HepG2 (cell line): ENCODE data around the gene CERS1. TPM values are rescaled to one million over a fixed set of nuclear protein-coding genes. Genes with fewer than 3 reads are reported as not detected.

Experiments
- DRAP1 ChIP-seq: IDR thresholded peaks from 2 replicates; pipeline ENCODE4 v1.6.1; 2016; ENCODE audit warnings: missing genetic modification reagents, missing compliant biosample characterization
- ELF3 ChIP-seq: IDR thresholded peaks from 2 replicates; pipeline ENCODE4 v1.6.1; 2016; ENCODE audit warnings: missing genetic modification reagents, missing compliant biosample characterization
- ELK4 ChIP-seq: sonication (generic); formaldehyde crosslinking; IDR thresholded peaks from 2 replicates; pipeline ENCODE4 v1.9.0; 2021; ENCODE audit warnings: missing genetic modification reagents, borderline replicate concordance
- ERF ChIP-seq: IDR thresholded peaks from 2 replicates; pipeline ENCODE4 v1.6.1; 2018; ENCODE audit warnings: missing biosample characterization, missing genetic modification reagents
- HNRNPLL ChIP-seq: fragments of 200-400 bp; formaldehyde crosslinking; IDR thresholded peaks from 2 replicates; pipeline ENCODE4 v1.6.1; 2017; ENCODE audit warnings: mild to moderate bottlenecking, low read depth, low read length; ENCODE audit not compliant: poor library complexity, severe bottlenecking
- HOXA9 ChIP-seq: sonication (generic); formaldehyde crosslinking; IDR thresholded peaks from 2 replicates; pipeline ENCODE4 v1.8.1; 2022; ENCODE audit warnings: missing genetic modification reagents, mild to moderate bottlenecking, moderate library complexity, borderline replicate concordance
- KAT2B ChIP-seq: fragments of 150-350 bp; IDR thresholded peaks from 2 replicates; pipeline ENCODE4 v1.6.1; 2014; ENCODE audit warnings: low read depth, low read length, borderline replicate concordance
- MTERF4 ChIP-seq: sonication (generic); formaldehyde crosslinking; IDR thresholded peaks from 2 replicates; pipeline ENCODE4 v1.8.0; 2023; ENCODE audit warnings: mild to moderate bottlenecking, missing genetic modification reagents
- MXI1 ChIP-seq: IDR thresholded peaks from 3 replicates; pipeline ENCODE4 v1.6.1; 2012; ENCODE audit warnings: low read depth, low read length, inconsistent platforms, borderline replicate concordance
- RBM22 ChIP-seq: fragments of 200-400 bp; formaldehyde crosslinking; optimal IDR thresholded peaks from 2 replicates; pipeline ENCODE3; 2017; ENCODE audit warnings: mild to moderate bottlenecking, low read length, moderate library complexity
- RFX5 ChIP-seq: IDR thresholded peaks from 2 replicates; pipeline ENCODE4 v1.6.1; 2011; ENCODE audit warnings: low read depth, low read length, improper control_type of control experiment
- SP1 ChIP-seq, 2 experiments: fragments of 450-650 bp in 1 of 2; sonication (generic) in 1 of 2; formaldehyde crosslinking in 1 of 2; IDR thresholded peaks; 2 replicates each; pipeline versions ENCODE4 v1.4.0 to v1.6.1; 2016 to 2020; ENCODE audit warnings: missing genetic modification reagents in 1 of 2
- ZBTB38 ChIP-seq: sonication (generic); formaldehyde crosslinking; IDR thresholded peaks from 2 replicates; pipeline ENCODE4 v1.5.1; 2020; ENCODE audit warnings: mild to moderate bottlenecking, missing genetic modification reagents
- ZFP36 ChIP-seq: fragments of 150-350 bp; IDR thresholded peaks from 2 replicates; pipeline ENCODE4 v1.6.1; 2018; ENCODE audit warnings: borderline replicate concordance, low read length, low read depth; ENCODE audit not compliant: partially characterized antibody
- ZNF136 ChIP-seq: sonication (generic); formaldehyde crosslinking; IDR thresholded peaks from 2 replicates; pipeline ENCODE4 v1.8.1; 2022; ENCODE audit warnings: low read depth, mild to moderate bottlenecking, moderate library complexity, missing genetic modification reagents
- ZNF331 ChIP-seq: sonication (generic); formaldehyde crosslinking; IDR thresholded peaks from 2 replicates; pipeline ENCODE4 v1.4.0; 2020; ENCODE audit warnings: missing genetic modification reagents
- ZNF446 ChIP-seq: sonication (generic); formaldehyde crosslinking; IDR thresholded peaks from 2 replicates; pipeline ENCODE4 v1.5.0; 2020; ENCODE audit warnings: mild to moderate bottlenecking, missing genetic modification reagents
- ZNF597 ChIP-seq: sonication (generic); formaldehyde crosslinking; IDR thresholded peaks from 2 replicates; pipeline ENCODE4 v1.5.0; 2020; ENCODE audit warnings: missing genetic modification reagents
- ZSCAN25 ChIP-seq: sonication (generic); formaldehyde crosslinking; IDR thresholded peaks from 2 replicates; pipeline ENCODE4 v1.8.0; 2022; ENCODE audit warnings: mild to moderate bottlenecking, missing genetic modification reagents
- polyA plus RNA-seq, 8 experiments: library from polyadenylated mRNA; depleted of rRNA in 3 of 8; stranded (reverse) in 7 of 8; unstranded in 1 of 8; fragments of >200 nt; fragmentation: Illumina TruSeq in 4 of 8; extraction: Trizol in 4 of 8; gene quantifications; 2 replicates each; pipeline versions ENCODE4 v1.2.1 to v1.2.3, GENCODE V29; 2011 to 2016; ENCODE audit warnings: low read depth in 4 of 8, missing spikeins in 1 of 8, mixed read lengths in 1 of 8; ENCODE audit not compliant: insufficient read depth in 1 of 8
- total RNA-seq, 5 experiments: library from RNA; depleted of rRNA; stranded (reverse); fragments of >200 nt; fragmentation: Illumina TruSeq; extraction: Trizol; gene quantifications; 2 replicates each; pipeline ENCODE4 v1.2.3, GENCODE V29; 2016; ENCODE audit warnings: low read depth in 1 of 5
- TF ChIP-seq, protein P1 (sequence below): sonication (generic); formaldehyde crosslinking; IDR thresholded peaks from 2 replicates; pipeline ENCODE4 v1.8.1; 2023; ENCODE audit warnings: mild to moderate bottlenecking, missing genetic modification reagents, borderline replicate concordance
- TF ChIP-seq, protein P2 (sequence below): sonication (generic); formaldehyde crosslinking; IDR thresholded peaks from 2 replicates; pipeline ENCODE4 v1.4.0; 2020; ENCODE audit warnings: missing genetic modification reagents
- TF ChIP-seq, protein P3 (sequence below): sonication (generic); formaldehyde crosslinking; IDR thresholded peaks from 2 replicates; pipeline ENCODE4 v1.4.0; 2020; ENCODE audit warnings: missing genetic modification reagents

The CERS1 gene
- total and polyA plus RNA-seq, 2 of the 13 experiments (the other 11 are each of a cell fraction or from before 2014, with no cell fraction given) = 4.6 to 9.8 TPM

DNA sequence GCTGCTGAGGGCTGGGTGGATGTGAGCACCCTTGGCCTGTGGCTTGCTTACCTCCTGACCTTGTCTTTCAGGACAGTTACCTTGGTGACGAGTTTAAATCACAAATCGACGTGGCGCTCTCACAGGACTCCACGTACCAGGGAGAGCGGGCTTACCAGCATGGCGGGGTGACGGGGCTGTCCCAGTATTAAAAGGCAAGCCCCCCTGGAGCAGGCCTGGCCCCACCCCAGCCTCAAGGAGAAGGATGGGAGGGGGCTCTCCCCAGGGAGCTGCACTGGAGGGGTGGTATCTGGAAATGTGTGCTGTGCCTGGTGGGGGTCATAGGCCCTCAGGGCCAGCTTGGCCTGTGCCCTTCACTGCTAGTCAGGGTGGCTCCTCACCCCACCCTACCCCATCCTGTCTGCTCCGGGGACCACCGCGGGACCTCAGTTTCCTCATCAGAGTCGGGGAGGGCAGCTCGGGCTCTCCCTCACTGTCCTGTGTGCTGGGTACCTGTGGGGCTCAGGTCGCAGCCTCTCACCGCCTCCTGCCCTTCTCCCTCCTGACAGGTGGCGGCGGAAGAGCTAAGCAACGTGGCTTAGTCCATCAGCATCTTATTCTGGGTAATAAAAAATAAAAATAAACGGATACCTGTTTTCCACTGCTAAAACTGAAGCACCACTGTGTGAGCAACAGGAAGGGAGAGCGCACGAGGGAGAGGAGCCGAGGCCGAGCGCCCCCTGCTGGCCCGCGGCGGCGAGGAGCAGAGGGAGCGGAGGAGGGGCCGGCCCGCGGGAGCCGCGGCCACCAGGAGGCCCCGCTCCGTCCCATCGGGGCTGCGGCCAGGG lies 29.8 kb downstream of the CERS1 start (continued):
- TF ChIP-seq MXI1 = no peak; the same call in 2 of the 3 replicates
- no peak for TF ChIP-seq ZNF136 (CRISPR knock-in tag)
- no peak for TF ChIP-seq RFX5
- no peak for TF ChIP-seq ZNF597 (CRISPR knock-in tag)
- TF ChIP-seq KAT2B = no peak
- TF ChIP-seq ZNF331 = no peak
- TF ChIP-seq ELK4 (CRISPR knock-in tag) = no peak
- 0 out of 2 replicates have a peak, but pooled peaks have one; percentile 9 for TF ChIP-seq DRAP1 (CRISPR knock-in tag)
- TF ChIP-seq ZSCAN25 (CRISPR knock-in tag) = peak; percentile 79
- TF ChIP-seq ZFP36 = no peak
- no peak for TF ChIP-seq HNRNPLL
- 0 out of 2 replicates have a peak, but pooled peaks have one; percentile 35 for TF ChIP-seq ZNF446 (CRISPR knock-in tag)
- TF ChIP-seq, protein P1, sequence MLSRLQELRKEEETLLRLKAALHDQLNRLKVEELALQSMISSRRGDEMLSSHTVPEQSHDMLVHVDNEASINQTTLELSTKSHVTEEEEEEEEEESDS (CRISPR knock-in tag) = no peak
- TF ChIP-seq, protein P2, sequence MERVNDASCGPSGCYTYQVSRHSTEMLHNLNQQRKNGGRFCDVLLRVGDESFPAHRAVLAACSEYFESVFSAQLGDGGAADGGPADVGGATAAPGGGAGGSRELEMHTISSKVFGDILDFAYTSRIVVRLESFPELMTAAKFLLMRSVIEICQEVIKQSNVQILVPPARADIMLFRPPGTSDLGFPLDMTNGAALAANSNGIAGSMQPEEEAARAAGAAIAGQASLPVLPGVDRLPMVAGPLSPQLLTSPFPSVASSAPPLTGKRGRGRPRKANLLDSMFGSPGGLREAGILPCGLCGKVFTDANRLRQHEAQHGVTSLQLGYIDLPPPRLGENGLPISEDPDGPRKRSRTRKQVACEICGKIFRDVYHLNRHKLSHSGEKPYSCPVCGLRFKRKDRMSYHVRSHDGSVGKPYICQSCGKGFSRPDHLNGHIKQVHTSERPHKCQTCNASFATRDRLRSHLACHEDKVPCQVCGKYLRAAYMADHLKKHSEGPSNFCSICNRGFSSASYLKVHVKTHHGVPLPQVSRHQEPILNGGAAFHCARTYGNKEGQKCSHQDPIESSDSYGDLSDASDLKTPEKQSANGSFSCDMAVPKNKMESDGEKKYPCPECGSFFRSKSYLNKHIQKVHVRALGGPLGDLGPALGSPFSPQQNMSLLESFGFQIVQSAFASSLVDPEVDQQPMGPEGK = peak; percentile 34; the same call in 1 of the 2 replicates
- 0 out of 2 replicates have a peak, but pooled peaks have one; percentile 18 for TF ChIP-seq ELF3 (CRISPR knock-in tag)
- peak; percentile 49; the same call in 1 of the 2 replicates for TF ChIP-seq ERF
- no peak for TF ChIP-seq SP1 (IDR thresholded peaks at IDR 0.05)
- TF ChIP-seq SP1 (CRISPR knock-in tag; IDR thresholded peaks at IDR 0.05) = 0 out of 2 replicates have a peak, but pooled peaks have one; percentile 30
- no peak for TF ChIP-seq HOXA9
- no peak for TF ChIP-seq MTERF4 (CRISPR knock-in tag)
- TF ChIP-seq RBM22 = peak; percentile 73
- peak; percentile 78 for TF ChIP-seq ZBTB38 (CRISPR knock-in tag)
- TF ChIP-seq, protein P3, sequence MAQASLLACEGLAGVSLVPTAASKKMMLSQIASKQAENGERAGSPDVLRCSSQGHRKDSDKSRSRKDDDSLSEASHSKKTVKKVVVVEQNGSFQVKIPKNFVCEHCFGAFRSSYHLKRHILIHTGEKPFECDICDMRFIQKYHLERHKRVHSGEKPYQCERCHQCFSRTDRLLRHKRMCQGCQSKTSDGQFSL = no peak
